SK-N-SH treated with all-trans-retinoic acid at 6 μM for 48 hours (cell line): ENCODE measurements around the gene RFC5.

Experiments used
- ARNTL ChIP-seq: fragments of 450-650 bp; formaldehyde crosslinking; IDR thresholded peaks from 2 replicates; pipeline ENCODE4 v1.5.0; 2020; ENCODE audit warnings: low read depth, mild to moderate bottlenecking, moderate library complexity, borderline replicate concordance
- CSDC2 ChIP-seq: fragments of 250-450 bp; sonication (Bioruptor Pico); IDR thresholded peaks from 2 replicates; pipeline ENCODE4 v1.5.0; 2020; ENCODE audit warnings: mild to moderate bottlenecking, moderate library complexity
- CSRNP3 ChIP-seq: fragments of 250-450 bp; sonication (Bioruptor Pico); IDR thresholded peaks from 2 replicates; pipeline ENCODE4 v1.5.1; 2021; ENCODE audit warnings: mild to moderate bottlenecking, moderate library complexity
- ESRRG ChIP-seq: fragments of 250-450 bp; sonication (Bioruptor Pico); IDR thresholded peaks from 2 replicates; pipeline ENCODE4 v1.6.1; 2021; ENCODE audit warnings: mild to moderate bottlenecking
- PATZ1 ChIP-seq: fragments of 250-450 bp; sonication (Bioruptor Pico); IDR thresholded peaks from 2 replicates; pipeline ENCODE4 v1.8.0; 2020; ENCODE audit warnings: mild to moderate bottlenecking, moderate library complexity, borderline replicate concordance
- POU6F1 ChIP-seq: fragments of 250-450 bp; sonication (Bioruptor Pico); IDR thresholded peaks from 2 replicates; pipeline ENCODE4 v1.8.0; 2021; ENCODE audit warnings: low read depth, mild to moderate bottlenecking, moderate library complexity, borderline replicate concordance
- RARB ChIP-seq: fragments of 250-450 bp; sonication (Bioruptor Pico); IDR thresholded peaks from 2 replicates; pipeline ENCODE4 v1.8.0; 2021; ENCODE audit warnings: mild to moderate bottlenecking, moderate library complexity
- TOX ChIP-seq: fragments of 250-450 bp; sonication (Bioruptor Pico); IDR thresholded peaks from 2 replicates; pipeline ENCODE4 v1.8.0; 2021; ENCODE audit warnings: mild to moderate bottlenecking, moderate library complexity, borderline replicate concordance
- ZC3H10 ChIP-seq: fragments of 250-450 bp; sonication (Bioruptor Pico); IDR thresholded peaks from 2 replicates; pipeline ENCODE4 v1.5.1; 2021; ENCODE audit warnings: mild to moderate bottlenecking, moderate library complexity
- ZNF565 ChIP-seq: fragments of 450-650 bp; formaldehyde crosslinking; conservative IDR thresholded peaks from 2 replicates; pipeline ENCODE4 v1.5.0; 2020; ENCODE audit warnings: low read depth, mild to moderate bottlenecking, moderate library complexity
- ZNF70 ChIP-seq: fragments of 450-650 bp; formaldehyde crosslinking; IDR thresholded peaks from 2 replicates; pipeline ENCODE4 v1.5.0; 2020; ENCODE audit warnings: mild to moderate bottlenecking, moderate library complexity

- TF ChIP-seq ZNF70 (CRISPR knock-in tag) (no peak), ARNTL (CRISPR knock-in tag) (no peak), ZC3H10 (no peak), POU6F1 (no peak), RARB (CRISPR knock-in tag) (no peak), ZNF565 (CRISPR knock-in tag) (no peak), ESRRG (no peak), PATZ1 (no peak), CSRNP3 (CRISPR knock-in tag) (no peak), CSDC2 (CRISPR knock-in tag) (no peak), TOX (CRISPR knock-in tag) (no peak)
These were observed 38.6 kb downstream of the RFC5 start for GRCh38 chr12:118055144-118055557.
